ENCODE measurements around the gene MOB1A.

DNA sequence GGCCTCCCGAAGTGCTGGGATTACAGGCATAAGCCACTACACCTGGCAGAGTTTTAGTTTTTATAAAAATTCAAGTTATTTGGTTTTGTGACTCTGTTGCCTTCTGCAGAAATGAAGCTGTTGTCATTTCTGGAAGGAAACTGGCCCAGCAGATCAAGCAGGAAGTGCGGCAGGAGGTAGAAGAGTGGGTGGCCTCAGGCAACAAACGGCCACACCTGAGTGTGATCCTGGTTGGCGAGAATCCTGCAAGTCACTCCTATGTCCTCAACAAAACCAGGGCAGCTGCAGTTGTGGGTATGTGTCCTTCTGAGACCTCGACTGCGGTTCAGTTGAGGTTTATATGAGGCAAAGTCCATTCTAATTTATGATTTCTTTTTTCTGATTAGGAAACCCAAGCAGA lies 26.9 kb upstream of the MOB1A start:
- TF ChIP-seq CTCF (conservative IDR thresholded peaks at IDR 0.05; ENCODE audit: low read depth, low read length) (no peak), EZH2 (IDR thresholded peaks at IDR 0.05; ENCODE audit: borderline replicate concordance, low read depth, low read length, poor library complexity, severe bottlenecking) (no peak)

All from A673 (cell line).